Nephron (organoid): ENCODE results near the gene CLDN16.

ENCODE experiments used
- H3K27ac Mint-ChIP-seq, 3 experiments: 2 replicates each; pipeline ENCODE4 v1.8.0; 2020; ENCODE audit warnings: mixed read lengths in 3 of 3, mild to moderate bottlenecking in 2 of 3, moderate library complexity in 1 of 3
- H3K27me3 Mint-ChIP-seq: 2 replicates; pipeline ENCODE4 v1.8.0; 2021; ENCODE audit warnings: low read depth, mild to moderate bottlenecking, moderate library complexity, mixed read lengths
- H3K36me3 Mint-ChIP-seq: 2 replicates; pipeline ENCODE4 v1.8.0; 2020; ENCODE audit warnings: low read depth, mixed read lengths
- H3K4me1 Mint-ChIP-seq: 2 replicates; pipeline ENCODE4 v1.8.0; 2020; ENCODE audit warnings: mixed read lengths
- H3K4me3 Mint-ChIP-seq, 3 experiments: 2 replicates each; pipeline ENCODE4 v1.8.0; 2020; ENCODE audit warnings: mild to moderate bottlenecking in 3 of 3, mixed read lengths in 3 of 3, moderate library complexity in 2 of 3
- H3K9me3 Mint-ChIP-seq: 2 replicates; pipeline ENCODE4 v1.8.0; 2020; ENCODE audit warnings: mixed read lengths
- CTCF ChIP-seq, 3 experiments: fragments of 200-600 bp; sonication (generic); IDR thresholded peaks; one replicate each; pipeline ENCODE4 v1.5.0; 2021; ENCODE audit warnings: antibody characterized with exemption in 3 of 3; ENCODE audit not compliant: unreplicated experiment in 3 of 3

CLDN16 gene

GRCh38 chr3:190387578-190388213 is at the start of gene CLDN16:
Gene CLDN16 (plus strand): TSS chr3:190388163. CDS start chr3:190388330, 167 bp downstream.
- Mint-ChIP-seq H3K9me3 (no peaks in the 10 kb centered on the region), H3K36me3 (no peaks in the 10 kb centered on the region), H3K4me3 (peak within 1 kb of the TSS in 1 of 3 experiments; percentile 49), H3K27me3 (no peaks in the 10 kb centered on the region), H3K27ac (peak within 1 kb of the TSS in 1 of 3 experiments; percentile 88), H3K4me1 (no peaks in the 10 kb centered on the region)
- TF ChIP-seq CTCF (IDR thresholded peaks at IDR 0.05; ENCODE audit: unreplicated experiment in 3 of 3): no peak

- H3K36me3 Mint-ChIP-seq: peaks cover 4% of the 10 kb centered on the region
- H3K27ac Mint-ChIP-seq: peak overlapping the region in 1 of 3 experiments; percentile 7
- H3K9me3 Mint-ChIP-seq: peaks cover 10% of the 10 kb centered on the region
- H3K27me3 Mint-ChIP-seq: no peaks in the 10 kb centered on the region
- H3K4me3 Mint-ChIP-seq: no peak overlapping the region
- H3K4me1 Mint-ChIP-seq: no peaks in the 10 kb centered on the region
- no peak for TF ChIP-seq CTCF (IDR thresholded peaks at IDR 0.05; ENCODE audit: unreplicated experiment in 3 of 3)
Observed at GRCh38 chr3:190338717-190339116, 49.2 kb upstream of the CLDN16 start.

GRCh38 chr3:190339130-190339529 is 48.8 kb upstream of the CLDN16 start:
- no peak for TF ChIP-seq CTCF (IDR thresholded peaks at IDR 0.05; ENCODE audit: unreplicated experiment in 3 of 3)
- H3K36me3 Mint-ChIP-seq: peaks cover 4% of the 10 kb centered on the region
- H3K9me3 Mint-ChIP-seq: peaks cover 10% of the 10 kb centered on the region
- peak overlapping the region in 2 of 3 experiments; percentile 7 to 13 for H3K27ac Mint-ChIP-seq
- H3K4me1 Mint-ChIP-seq: no peaks in the 10 kb centered on the region
- no peak overlapping the region for H3K4me3 Mint-ChIP-seq
- no peaks in the 10 kb centered on the region for H3K27me3 Mint-ChIP-seq

- H3K9me3 Mint-ChIP-seq: peaks cover 10% of the 10 kb centered on the region
- no peak overlapping the region for H3K27ac Mint-ChIP-seq
- no peaks in the 10 kb centered on the region for H3K27me3 Mint-ChIP-seq
- peaks cover 6% of the 10 kb centered on the region for H3K4me1 Mint-ChIP-seq
- TF ChIP-seq CTCF (IDR thresholded peaks at IDR 0.05; ENCODE audit: unreplicated experiment in 3 of 3): no peak
- peaks cover 4% of the 10 kb centered on the region for H3K36me3 Mint-ChIP-seq
- H3K4me3 Mint-ChIP-seq: no peak overlapping the region
Observed at GRCh38 chr3:190340071-190340470, 47.9 kb upstream of the CLDN16 start.

GRCh38 chr3:190345027-190345821 is 42.7 kb upstream of the CLDN16 start:
- Mint-ChIP-seq H3K36me3 (peaks cover under 1% of the 10 kb centered on the region), H3K27me3 (no peaks in the 10 kb centered on the region), H3K27ac (peak overlapping the region; percentile 79 to 87 (median 83)), H3K4me1 (peaks cover 12% of the 10 kb centered on the region), H3K4me3 (no peak overlapping the region), H3K9me3 (peaks cover 7% of the 10 kb centered on the region)
- no peak for TF ChIP-seq CTCF (IDR thresholded peaks at IDR 0.05; ENCODE audit: unreplicated experiment in 3 of 3)
